Type B pancreatic cell (in vitro differentiated cells): ENCODE measurements around the gene NRP1. TPM values are rescaled to one million over a fixed set of nuclear protein-coding genes. Genes with fewer than 3 reads are reported as not detected.

ENCODE experiments used
- DNase-seq: peaks from one replicate; pipeline ENCODE4 v3.0.0; 2021; ENCODE audit warnings: mixed read lengths; ENCODE audit not compliant: unreplicated experiment; ENCODE audit errors: extremely low spot score
- H3K27ac Mint-ChIP-seq: 2 replicates; pipeline ENCODE4 v1.8.0; 2021; ENCODE audit warnings: mild to moderate bottlenecking, mixed read lengths
- H3K27me3 Mint-ChIP-seq: 2 replicates; pipeline ENCODE4 v1.8.0; 2021; ENCODE audit warnings: mixed read lengths
- H3K36me3 Mint-ChIP-seq: 2 replicates; pipeline ENCODE4 v1.8.0; 2021; ENCODE audit warnings: mixed read lengths
- H3K4me1 Mint-ChIP-seq: one replicate; pipeline ENCODE4 v1.8.0; 2021; ENCODE audit warnings: mixed read lengths; ENCODE audit not compliant: unreplicated experiment
- H3K4me3 Mint-ChIP-seq: 2 replicates; pipeline ENCODE4 v1.8.0; 2021; ENCODE audit warnings: mild to moderate bottlenecking, mixed read lengths
- H3K9me3 Mint-ChIP-seq: 2 replicates; pipeline ENCODE4 v1.8.0; 2021; ENCODE audit warnings: mixed read lengths
- total RNA-seq: library from RNA; stranded (reverse); gene quantifications from 2 replicates; pipeline ENCODE4 v1.2.1, GENCODE V29; 2021; ENCODE audit warnings: low replicate concordance
- TF ChIP-seq, protein P1 (sequence below): fragments of 200-600 bp; sonication (generic); conservative IDR thresholded peaks from 2 replicates; pipeline ENCODE4 v1.5.0; 2021; ENCODE audit warnings: antibody characterized with exemption, mild to moderate bottlenecking

Gene NRP1
- total RNA-seq, 1 donor from 2014 or later: 70.7 TPM

DNA sequence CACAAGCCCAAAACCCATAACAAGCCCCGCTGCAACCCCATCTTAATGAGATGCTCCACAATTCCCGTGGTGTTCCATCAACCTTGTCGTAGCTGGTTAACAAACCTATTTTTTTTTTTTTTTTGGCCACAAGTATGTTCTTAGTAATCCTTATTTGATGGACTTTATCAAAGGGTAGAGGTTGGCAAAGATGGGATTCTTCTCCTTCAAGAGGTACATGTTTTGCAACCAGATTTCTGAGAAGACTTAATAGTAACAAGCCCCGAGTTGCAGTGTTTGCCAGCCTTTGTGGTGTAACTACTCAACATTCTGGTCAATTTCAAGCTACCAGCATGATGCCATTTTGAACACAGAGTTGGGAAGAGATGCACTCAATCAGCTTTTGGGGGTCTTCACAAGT is 181.7 kb downstream of the NRP1 start:
- DNase-seq: no peak
- TF ChIP-seq, protein P1, sequence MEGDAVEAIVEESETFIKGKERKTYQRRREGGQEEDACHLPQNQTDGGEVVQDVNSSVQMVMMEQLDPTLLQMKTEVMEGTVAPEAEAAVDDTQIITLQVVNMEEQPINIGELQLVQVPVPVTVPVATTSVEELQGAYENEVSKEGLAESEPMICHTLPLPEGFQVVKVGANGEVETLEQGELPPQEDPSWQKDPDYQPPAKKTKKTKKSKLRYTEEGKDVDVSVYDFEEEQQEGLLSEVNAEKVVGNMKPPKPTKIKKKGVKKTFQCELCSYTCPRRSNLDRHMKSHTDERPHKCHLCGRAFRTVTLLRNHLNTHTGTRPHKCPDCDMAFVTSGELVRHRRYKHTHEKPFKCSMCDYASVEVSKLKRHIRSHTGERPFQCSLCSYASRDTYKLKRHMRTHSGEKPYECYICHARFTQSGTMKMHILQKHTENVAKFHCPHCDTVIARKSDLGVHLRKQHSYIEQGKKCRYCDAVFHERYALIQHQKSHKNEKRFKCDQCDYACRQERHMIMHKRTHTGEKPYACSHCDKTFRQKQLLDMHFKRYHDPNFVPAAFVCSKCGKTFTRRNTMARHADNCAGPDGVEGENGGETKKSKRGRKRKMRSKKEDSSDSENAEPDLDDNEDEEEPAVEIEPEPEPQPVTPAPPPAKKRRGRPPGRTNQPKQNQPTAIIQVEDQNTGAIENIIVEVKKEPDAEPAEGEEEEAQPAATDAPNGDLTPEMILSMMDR: no peak
- H3K27ac Mint-ChIP-seq: no peak overlapping the region
- no peaks in the 10 kb centered on the region for H3K27me3 Mint-ChIP-seq
- peaks cover 12% of the 10 kb centered on the region for H3K9me3 Mint-ChIP-seq
- H3K4me1 Mint-ChIP-seq: peaks cover 6% of the 10 kb centered on the region
- no peak overlapping the region for H3K4me3 Mint-ChIP-seq
- H3K36me3 Mint-ChIP-seq: no peaks in the 10 kb centered on the region

DNA sequence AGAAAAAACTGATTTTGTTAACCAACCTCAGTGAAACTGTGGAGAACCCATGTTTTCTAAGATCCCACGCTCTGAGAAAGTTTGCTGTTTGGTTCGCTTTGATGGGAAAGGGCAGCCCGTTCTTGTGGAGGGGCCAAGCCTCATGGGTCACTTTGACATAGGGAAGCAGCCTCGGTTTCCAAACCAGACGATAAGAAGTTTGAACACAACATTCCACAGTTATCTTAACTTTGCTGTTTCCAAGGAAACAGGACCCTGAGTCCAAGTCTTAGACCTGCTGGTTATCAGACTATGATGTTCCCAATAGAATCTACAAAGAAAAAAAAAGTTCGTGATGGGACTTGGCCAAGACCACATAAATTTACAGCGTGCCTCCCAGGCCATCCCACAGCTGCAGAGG is 182.3 kb downstream of the NRP1 start:
- DNase-seq: no peak
- H3K4me1 Mint-ChIP-seq: peaks cover 6% of the 10 kb centered on the region
- no peaks in the 10 kb centered on the region for H3K36me3 Mint-ChIP-seq
- no peak overlapping the region for H3K27ac Mint-ChIP-seq
- H3K27me3 Mint-ChIP-seq: no peaks in the 10 kb centered on the region
- H3K4me3 Mint-ChIP-seq: no peak overlapping the region
- H3K9me3 Mint-ChIP-seq: peaks cover 13% of the 10 kb centered on the region
- TF ChIP-seq, protein P1: no peak

DNA sequence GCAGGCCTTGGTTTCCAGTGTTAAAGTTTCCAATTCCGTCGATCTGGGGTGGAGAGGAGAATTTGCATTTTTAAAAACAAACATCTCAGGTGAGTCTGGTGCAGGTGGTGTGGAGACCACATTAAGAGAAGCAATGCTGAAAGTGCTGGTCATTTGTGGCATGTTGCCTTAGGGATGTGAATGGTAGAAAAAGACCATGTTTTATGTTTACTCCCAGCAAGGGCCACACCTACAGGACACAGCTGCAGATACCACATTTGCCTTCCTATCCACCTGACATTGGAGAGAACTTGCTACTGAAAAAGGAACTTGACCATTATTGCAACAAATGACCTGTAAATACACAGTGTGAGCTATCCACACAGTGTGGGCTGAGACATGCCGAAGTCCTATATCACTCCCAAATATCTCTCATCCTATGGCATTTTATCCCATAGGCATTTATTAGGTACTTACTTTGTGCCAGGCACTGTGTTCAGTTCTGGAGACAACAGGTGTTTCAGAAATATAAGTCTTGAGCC is 183.1 kb downstream of the NRP1 start:
- TF ChIP-seq, protein P1: no peak
- Mint-ChIP-seq H3K27me3 (no peaks in the 10 kb centered on the region), H3K4me1 (peaks cover 6% of the 10 kb centered on the region), H3K4me3 (no peak overlapping the region), H3K9me3 (peaks cover 13% of the 10 kb centered on the region), H3K27ac (no peak overlapping the region), H3K36me3 (no peaks in the 10 kb centered on the region)
- no peak for DNase-seq

DNA sequence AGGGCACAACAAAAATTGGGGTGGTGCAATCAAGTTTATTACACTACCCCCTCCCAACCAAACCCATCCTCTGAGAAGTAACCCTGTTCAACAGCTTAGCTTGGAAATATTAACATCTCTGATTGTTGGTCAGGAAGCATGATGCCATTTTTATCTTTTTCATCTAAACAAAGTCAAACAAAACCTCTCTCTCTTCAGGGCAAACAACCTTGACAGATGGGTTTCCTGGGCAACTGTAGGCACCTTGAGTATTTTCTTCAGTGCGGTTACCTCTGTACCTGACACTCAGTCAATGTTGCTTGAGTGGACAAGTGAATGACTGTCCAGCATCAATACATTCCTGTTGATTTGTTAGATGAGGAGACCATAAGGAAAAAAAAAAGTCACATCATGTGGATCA is 183.6 kb downstream of the NRP1 start:
- H3K27me3 Mint-ChIP-seq: no peaks in the 10 kb centered on the region
- no peaks in the 10 kb centered on the region for H3K36me3 Mint-ChIP-seq
- H3K27ac Mint-ChIP-seq: no peak overlapping the region
- no peak for DNase-seq
- peaks cover 3% of the 10 kb centered on the region for H3K4me1 Mint-ChIP-seq
- no peak overlapping the region for H3K4me3 Mint-ChIP-seq
- TF ChIP-seq, protein P1: no peak
- H3K9me3 Mint-ChIP-seq: peaks cover 12% of the 10 kb centered on the region

DNA sequence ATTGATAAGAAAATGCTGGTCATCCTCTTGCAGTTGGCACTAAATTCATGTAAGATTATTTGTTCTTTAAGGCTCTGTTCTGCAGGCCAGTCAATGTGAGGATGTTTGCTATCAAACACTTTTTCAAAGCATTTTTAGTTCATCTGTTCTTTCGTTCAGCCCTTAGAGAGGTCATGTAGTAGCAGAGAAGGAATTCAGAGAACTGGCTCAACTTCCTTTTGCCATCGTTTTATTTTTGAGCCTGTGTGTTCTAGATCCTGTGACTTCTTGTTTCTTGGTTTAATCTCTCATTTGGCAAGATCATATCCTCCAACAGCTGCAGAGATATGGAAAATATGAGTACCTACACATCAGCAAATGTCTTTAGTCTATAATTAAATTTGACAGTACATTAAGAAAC is 184.3 kb downstream of the NRP1 start:
- Mint-ChIP-seq H3K4me3 (no peak overlapping the region), H3K36me3 (no peaks in the 10 kb centered on the region), H3K27me3 (no peaks in the 10 kb centered on the region), H3K4me1 (no peaks in the 10 kb centered on the region), H3K27ac (no peak overlapping the region), H3K9me3 (peaks cover 9% of the 10 kb centered on the region)
- DNase-seq: no peak
- TF ChIP-seq, protein P1: no peak

DNA sequence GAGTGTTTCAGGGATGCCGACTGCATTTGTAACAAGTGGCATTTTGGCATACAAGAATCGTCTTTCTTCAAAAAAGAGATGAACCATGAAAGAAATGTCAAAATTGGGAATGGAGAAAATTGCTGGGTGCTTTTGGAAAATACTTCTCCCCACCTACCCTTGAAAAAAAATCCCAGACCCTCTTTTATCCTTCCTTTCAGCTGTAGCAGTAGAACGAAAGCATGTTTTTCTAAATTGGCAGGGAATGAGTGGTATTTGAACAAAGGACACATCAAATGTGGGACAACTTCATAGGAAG is 187.5 kb downstream of the NRP1 start:
- no peak for DNase-seq
- H3K36me3 Mint-ChIP-seq: no peaks in the 10 kb centered on the region
- H3K27me3 Mint-ChIP-seq: no peaks in the 10 kb centered on the region
- H3K9me3 Mint-ChIP-seq: peaks cover 9% of the 10 kb centered on the region
- H3K27ac Mint-ChIP-seq: no peak overlapping the region
- TF ChIP-seq, protein P1: no peak
- H3K4me3 Mint-ChIP-seq: no peak overlapping the region
- H3K4me1 Mint-ChIP-seq: peaks cover 7% of the 10 kb centered on the region
